Osteocyte (in vitro differentiated cells): ENCODE data around the gene CFAP61. TPM values are rescaled to one million over a fixed set of nuclear protein-coding genes. Genes with fewer than 3 reads are reported as not detected.

Experiments used
- DNase-seq: peaks from one replicate; pipeline ENCODE4 v3.0.0; 2021; ENCODE audit warnings: mixed read lengths; ENCODE audit not compliant: unreplicated experiment; ENCODE audit errors: extremely low spot score
- H3K27ac Mint-ChIP-seq: one replicate; pipeline ENCODE4 v1.8.0; 2021; ENCODE audit warnings: mild to moderate bottlenecking, mixed read lengths; ENCODE audit not compliant: unreplicated experiment
- H3K27me3 Mint-ChIP-seq: one replicate; pipeline ENCODE4 v1.8.0; 2021; ENCODE audit warnings: mixed read lengths; ENCODE audit not compliant: unreplicated experiment
- H3K36me3 Mint-ChIP-seq: one replicate; pipeline ENCODE4 v1.8.0; 2021; ENCODE audit warnings: mixed read lengths; ENCODE audit not compliant: unreplicated experiment
- H3K4me1 Mint-ChIP-seq: one replicate; pipeline ENCODE4 v1.8.0; 2021; ENCODE audit warnings: mixed read lengths; ENCODE audit not compliant: unreplicated experiment
- H3K4me3 Mint-ChIP-seq: one replicate; pipeline ENCODE4 v1.8.0; 2021; ENCODE audit warnings: mild to moderate bottlenecking, moderate library complexity, mixed read lengths; ENCODE audit not compliant: unreplicated experiment
- H3K9me3 Mint-ChIP-seq: one replicate; pipeline ENCODE4 v1.8.0; 2021; ENCODE audit warnings: mixed read lengths; ENCODE audit not compliant: unreplicated experiment
- total RNA-seq: library from RNA; stranded (reverse); gene quantifications from 2 replicates; pipeline ENCODE4 v1.2.1, GENCODE V29; 2021
- TF ChIP-seq, protein P1 (sequence below): fragments of 200-600 bp; sonication (generic); IDR thresholded peaks from 2 replicates; pipeline ENCODE4 v1.5.0; 2021; ENCODE audit warnings: antibody characterized with exemption, mild to moderate bottlenecking, moderate library complexity

CFAP61 gene
- total RNA-seq, 1 donor from 2014 or later: not detected

DNA sequence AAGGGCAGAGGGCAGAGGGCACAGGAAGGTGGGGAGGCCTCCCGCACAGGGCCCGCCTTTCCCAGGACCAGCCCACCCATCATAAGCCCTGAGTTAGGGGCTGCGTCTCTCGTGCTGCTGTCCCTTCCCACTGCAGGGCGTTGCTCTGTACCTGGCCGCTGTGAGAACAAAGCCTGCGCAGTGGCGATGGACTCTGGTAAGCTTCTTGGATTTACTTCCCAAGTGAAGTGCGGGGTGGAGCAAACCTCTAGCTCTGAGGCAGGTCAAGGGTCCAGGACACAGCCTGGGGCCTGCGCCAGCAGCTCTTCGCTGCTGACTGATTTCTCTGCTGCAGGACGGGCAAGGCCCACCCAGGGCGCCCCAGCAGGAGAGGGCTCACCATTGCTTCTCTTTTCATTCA is 339.4 kb downstream of the CFAP61 start:
- peaks cover 13% of the 10 kb centered on the region for H3K4me1 Mint-ChIP-seq
- H3K27ac Mint-ChIP-seq: no peak overlapping the region
- H3K9me3 Mint-ChIP-seq: no peaks in the 10 kb centered on the region
- DNase-seq: no peak
- peaks cover 10% of the 10 kb centered on the region for H3K36me3 Mint-ChIP-seq
- no peak overlapping the region for H3K4me3 Mint-ChIP-seq
- TF ChIP-seq, protein P1, sequence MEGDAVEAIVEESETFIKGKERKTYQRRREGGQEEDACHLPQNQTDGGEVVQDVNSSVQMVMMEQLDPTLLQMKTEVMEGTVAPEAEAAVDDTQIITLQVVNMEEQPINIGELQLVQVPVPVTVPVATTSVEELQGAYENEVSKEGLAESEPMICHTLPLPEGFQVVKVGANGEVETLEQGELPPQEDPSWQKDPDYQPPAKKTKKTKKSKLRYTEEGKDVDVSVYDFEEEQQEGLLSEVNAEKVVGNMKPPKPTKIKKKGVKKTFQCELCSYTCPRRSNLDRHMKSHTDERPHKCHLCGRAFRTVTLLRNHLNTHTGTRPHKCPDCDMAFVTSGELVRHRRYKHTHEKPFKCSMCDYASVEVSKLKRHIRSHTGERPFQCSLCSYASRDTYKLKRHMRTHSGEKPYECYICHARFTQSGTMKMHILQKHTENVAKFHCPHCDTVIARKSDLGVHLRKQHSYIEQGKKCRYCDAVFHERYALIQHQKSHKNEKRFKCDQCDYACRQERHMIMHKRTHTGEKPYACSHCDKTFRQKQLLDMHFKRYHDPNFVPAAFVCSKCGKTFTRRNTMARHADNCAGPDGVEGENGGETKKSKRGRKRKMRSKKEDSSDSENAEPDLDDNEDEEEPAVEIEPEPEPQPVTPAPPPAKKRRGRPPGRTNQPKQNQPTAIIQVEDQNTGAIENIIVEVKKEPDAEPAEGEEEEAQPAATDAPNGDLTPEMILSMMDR: no peak
- H3K27me3 Mint-ChIP-seq: peaks cover 3% of the 10 kb centered on the region

DNA sequence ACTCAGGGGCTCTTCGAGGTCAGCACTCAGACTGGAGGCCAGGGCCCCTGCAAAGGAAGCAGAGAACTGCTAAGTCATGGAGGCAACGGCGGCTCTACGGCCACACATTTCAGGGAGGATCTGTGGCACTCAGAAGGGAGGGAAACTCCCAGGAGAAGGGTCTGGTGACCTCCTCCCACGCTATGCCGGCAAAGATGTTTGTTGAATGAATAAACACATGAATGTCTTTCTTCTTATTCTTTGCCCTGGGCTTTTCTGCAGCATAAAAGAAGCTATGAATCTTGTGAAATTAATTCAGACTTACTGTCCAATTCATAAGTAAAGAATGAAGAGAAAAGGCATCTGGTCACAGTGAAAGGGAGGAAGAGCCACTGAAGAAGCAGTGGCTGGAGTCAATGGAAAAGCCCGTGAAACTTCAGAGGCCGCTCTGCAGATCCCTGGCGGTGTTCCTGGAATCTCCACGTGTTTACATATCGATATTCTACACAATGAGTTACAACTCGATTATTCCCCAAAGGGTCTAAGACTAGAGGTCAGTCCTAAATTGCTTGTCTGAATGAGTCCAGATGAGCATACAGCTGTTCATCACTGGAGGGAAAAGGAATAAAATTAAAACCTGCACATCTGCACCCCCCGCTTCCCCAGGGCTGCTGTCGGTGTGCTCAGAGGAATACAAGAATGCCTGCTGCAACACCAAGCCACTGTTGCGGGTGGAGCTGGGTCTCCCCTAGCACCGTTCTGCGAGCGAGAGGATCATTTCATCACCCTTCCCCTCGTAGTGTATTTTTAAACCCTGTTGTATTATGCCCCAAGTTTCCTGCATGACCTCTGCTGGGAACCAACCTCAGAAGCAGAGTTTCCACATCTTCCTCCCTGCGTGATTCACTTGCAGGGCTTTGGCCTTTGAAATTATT is 341.1 kb downstream of the CFAP61 start:
- Mint-ChIP-seq H3K27ac (no peak overlapping the region), H3K4me3 (no peak overlapping the region)
- DNase-seq: no peak

DNA sequence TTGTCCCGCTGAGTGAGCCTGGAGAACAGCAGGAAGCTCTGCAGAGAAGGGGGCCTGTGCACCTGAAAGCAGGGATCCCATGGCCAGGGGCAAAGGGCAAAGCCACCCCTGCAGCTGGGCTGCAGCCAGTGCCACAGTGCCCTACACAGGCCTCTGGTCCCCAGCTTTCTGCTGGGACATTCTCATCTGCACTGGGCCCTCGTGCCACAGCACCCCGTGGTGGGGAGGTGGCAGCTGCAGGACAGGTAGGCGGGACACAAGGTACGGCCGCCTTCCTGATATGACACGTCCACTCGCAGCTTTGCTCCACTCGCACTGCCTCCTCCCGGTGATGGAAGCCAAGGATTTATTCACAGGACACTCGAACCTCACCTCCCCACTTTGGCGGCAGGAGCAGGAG is 342.8 kb downstream of the CFAP61 start:
- Mint-ChIP-seq H3K27ac (no peak overlapping the region), H3K4me3 (no peak overlapping the region), H3K36me3 (peaks cover 10% of the 10 kb centered on the region), H3K9me3 (no peaks in the 10 kb centered on the region), H3K4me1 (peaks cover 13% of the 10 kb centered on the region), H3K27me3 (no peaks in the 10 kb centered on the region)
- DNase-seq: no peak
- TF ChIP-seq, protein P1: no peak

More for the DNA sequence above, 341.1 kb downstream of the CFAP61 start:
- Mint-ChIP-seq H3K4me1 (peaks cover 13% of the 10 kb centered on the region), H3K9me3 (no peaks in the 10 kb centered on the region), H3K27me3 (no peaks in the 10 kb centered on the region), H3K36me3 (peaks cover 10% of the 10 kb centered on the region)
- TF ChIP-seq, protein P1: no peak

DNA sequence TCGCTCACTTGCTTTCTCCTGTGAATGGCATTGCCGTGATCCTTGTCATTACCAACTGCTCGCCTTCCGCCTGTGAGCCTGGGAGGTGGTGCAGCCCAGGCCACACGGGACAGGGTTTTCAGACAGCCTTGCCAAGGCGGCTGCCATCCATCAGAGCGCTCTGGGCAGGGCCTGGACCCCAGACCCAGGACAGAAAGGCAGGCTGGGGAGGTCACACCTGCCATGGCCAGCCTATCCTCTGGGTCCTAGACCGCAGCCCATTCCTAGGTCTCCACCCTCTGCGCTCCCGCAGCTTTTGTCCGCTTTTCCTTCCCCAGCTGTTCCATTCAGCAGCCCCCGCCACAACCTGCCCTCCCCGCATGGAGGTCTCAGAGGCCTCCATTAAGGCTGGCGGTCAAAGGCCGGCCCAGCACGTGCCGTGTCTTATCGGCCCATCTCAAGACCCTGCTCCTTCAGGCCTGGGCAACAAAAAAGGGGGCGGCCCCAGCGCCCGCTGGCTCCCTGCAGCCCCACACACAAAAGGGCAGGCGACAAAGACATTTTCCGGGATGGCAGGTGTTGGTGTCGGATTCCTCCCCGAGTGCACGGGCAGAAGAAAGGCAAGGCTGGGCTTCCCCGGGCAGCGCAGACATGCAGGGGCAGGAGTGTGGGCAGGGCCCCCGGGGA is 343.7 kb downstream of the CFAP61 start:
- H3K4me1 Mint-ChIP-seq: peaks cover 13% of the 10 kb centered on the region
- no peaks in the 10 kb centered on the region for H3K27me3 Mint-ChIP-seq
- TF ChIP-seq, protein P1: no peak
- H3K36me3 Mint-ChIP-seq: peaks cover 10% of the 10 kb centered on the region
- no peak for DNase-seq
- no peak overlapping the region for H3K27ac Mint-ChIP-seq
- no peak overlapping the region for H3K4me3 Mint-ChIP-seq
- no peaks in the 10 kb centered on the region for H3K9me3 Mint-ChIP-seq

DNA sequence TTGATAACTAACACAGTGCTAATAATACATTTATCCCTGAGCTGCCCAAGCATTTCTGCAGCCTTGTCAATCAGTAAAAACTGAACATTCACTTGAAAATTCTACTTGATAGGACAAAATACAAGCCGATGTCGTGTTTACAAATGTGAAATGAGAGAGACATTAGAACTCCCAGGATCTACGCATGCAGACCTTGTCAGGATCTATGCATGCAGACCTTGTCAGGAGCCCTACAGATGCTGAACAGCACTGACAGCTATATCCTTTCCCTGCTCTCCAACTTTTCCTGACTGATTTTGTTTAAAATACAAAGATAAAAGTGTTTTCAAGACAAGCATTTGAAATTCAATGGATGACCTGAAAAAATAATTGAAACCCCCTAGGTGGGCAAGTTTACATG is 344.5 kb downstream of the CFAP61 start:
- no peak overlapping the region for H3K27ac Mint-ChIP-seq
- no peak for DNase-seq
- peaks cover 13% of the 10 kb centered on the region for H3K4me1 Mint-ChIP-seq
- H3K4me3 Mint-ChIP-seq: no peak overlapping the region
- peaks cover 9% of the 10 kb centered on the region for H3K36me3 Mint-ChIP-seq
- no peaks in the 10 kb centered on the region for H3K27me3 Mint-ChIP-seq
- no peaks in the 10 kb centered on the region for H3K9me3 Mint-ChIP-seq
- TF ChIP-seq, protein P1: no peak
